NCI-H82 (cell line): ENCODE data around the gene NDUFAF3.

Experiments
- DNase-seq: peaks from one replicate; lab custom pipeline; 2025; lab: John Stamatoyannopoulos, UW

The NDUFAF3 gene

GRCh38 chr3:49017971-49018706 is 3.8 kb upstream of the NDUFAF3 start, which contains the start of gene DALRD3:
Gene DALRD3, minus strand, starts transcription at chr3:49018580. Its CDS starts 16 bp downstream, at chr3:49018564.
- DNase-seq = peak; percentile 81

GRCh38 chr3:49018707-49019006 is 3.3 kb upstream of the NDUFAF3 start:
- DNase-seq = no peak

- DNase-seq = no peak
Observed at GRCh38 chr3:49019941-49020329, 2.0 kb upstream of the NDUFAF3 start.

GRCh38 chr3:49020330-49021212 is 1.4 kb upstream of the NDUFAF3 start:
- DNase-seq = peak; percentile 73

- peak; percentile 98 for DNase-seq
Observed at GRCh38 chr3:49021213-49021812, 608 bp upstream of the NDUFAF3 start.

- peak; percentile 60 for DNase-seq
Observed at GRCh38 chr3:49022688-49023171, 809 bp downstream of the NDUFAF3 start.

- DNase-seq = no peak
Observed at GRCh38 chr3:49023775-49024174, 1.9 kb downstream of the NDUFAF3 start.

- no peak for DNase-seq
Observed at GRCh38 chr3:49024449-49024848, 2.5 kb downstream of the NDUFAF3 start.

GRCh38 chr3:49025005-49025792 is 3.3 kb downstream of the NDUFAF3 start:
- no peak for DNase-seq

GRCh38 chr3:49025793-49026520 is 4.0 kb downstream of the NDUFAF3 start:
- no peak for DNase-seq

GRCh38 chr3:49026536-49026935 is 4.6 kb downstream of the NDUFAF3 start:
- DNase-seq = no peak

GRCh38 chr3:49027634-49028033 is 5.7 kb downstream of the NDUFAF3 start:
- no peak for DNase-seq

- DNase-seq = no peak
Observed at GRCh38 chr3:49028298-49028672, 6.4 kb downstream of the NDUFAF3 start.

GRCh38 chr3:49028673-49029562 is 7.0 kb downstream of the NDUFAF3 start, which contains the start of gene IMPDH2:
Gene IMPDH2, minus strand, starts transcription at chr3:49029398. Its CDS starts 48 bp downstream, at chr3:49029350.
- peak; percentile 94 for DNase-seq

GRCh38 chr3:49029563-49029884 is 7.6 kb downstream of the NDUFAF3 start:
- no peak for DNase-seq

- no peak for DNase-seq
Observed at GRCh38 chr3:49030321-49030720, 8.4 kb downstream of the NDUFAF3 start.

- DNase-seq = no peak
Observed at GRCh38 chr3:49032646-49033304, 10.9 kb downstream of the NDUFAF3 start.

- DNase-seq = no peak
Observed at GRCh38 chr3:49034650-49035049, 12.7 kb downstream of the NDUFAF3 start.

- no peak for DNase-seq
Observed at GRCh38 chr3:49035281-49035680, 13.4 kb downstream of the NDUFAF3 start.

GRCh38 chr3:49053543-49053942 is 31.6 kb downstream of the NDUFAF3 start:
- DNase-seq = no peak
